GM23338 (cell line): Measurements from ENCODE around the gene TTC21B. TPM values are rescaled to one million over a fixed set of nuclear protein-coding genes. Genes with fewer than 3 reads are reported as not detected.

Source experiments
- ATAC-seq: fragments of 200-7000 bp; cut with Tn5 transposase; 3 replicates; pipeline ENCODE4 v1.9.1; 2020
- DNase-seq: peaks from one replicate; pipeline ENCODE4 v3.0.0-alpha.2; 2015; ENCODE audit warnings: low spot score
- H2AFZ ChIP-seq: fragments of 200-600 bp; sonication (generic); 2 replicates; pipeline ENCODE4 v1.8.0; 2016; ENCODE audit warnings: antibody characterized with exemption, mild to moderate bottlenecking, moderate library complexity
- H3F3A ChIP-seq: fragments of 200-600 bp; sonication (generic); replicated peaks from 2 replicates; pipeline ENCODE4 v1.8.0; 2017; ENCODE audit warnings: antibody characterized with exemption, mixed run types, low read depth
- H3K27ac ChIP-seq: fragments of 200-600 bp; sonication (generic); 2 replicates; pipeline ENCODE4 v1.6.1; 2016; ENCODE audit warnings: low read depth
- H3K27me3 ChIP-seq: fragments of 200-600 bp; sonication (generic); 2 replicates; pipeline ENCODE4 v1.8.0; 2016; ENCODE audit warnings: mild to moderate bottlenecking, mixed run types, moderate library complexity; ENCODE audit not compliant: insufficient read depth
- H3K36me3 ChIP-seq: fragments of 200-600 bp; sonication (generic); 2 replicates; pipeline ENCODE4 v1.8.0; 2016; ENCODE audit warnings: mild to moderate bottlenecking; ENCODE audit not compliant: insufficient read depth
- H3K4me1 ChIP-seq: fragments of 200-600 bp; sonication (generic); 2 replicates; pipeline ENCODE4 v1.8.0; 2016; ENCODE audit warnings: mild to moderate bottlenecking, moderate library complexity; ENCODE audit not compliant: insufficient read depth
- H3K4me2 ChIP-seq: fragments of 200-600 bp; sonication (generic); 2 replicates; pipeline ENCODE4 v1.7.1; 2017; ENCODE audit warnings: mixed run types
- H3K4me3 ChIP-seq: fragments of 200-600 bp; sonication (generic); 2 replicates; pipeline ENCODE4 v1.6.1; 2016; ENCODE audit warnings: mixed run types
- H3K79me2 ChIP-seq: fragments of 200-600 bp; sonication (generic); replicated peaks from 2 replicates; pipeline ENCODE4 v1.8.0; 2017; ENCODE audit warnings: mild to moderate bottlenecking; ENCODE audit not compliant: insufficient read depth
- H3K9me2 ChIP-seq: fragments of 200-600 bp; sonication (generic); 2 replicates; pipeline ENCODE4 v1.8.0; 2017; ENCODE audit not compliant: insufficient read depth
- H4K20me1 ChIP-seq: fragments of 200-600 bp; sonication (generic); replicated peaks from 2 replicates; pipeline ENCODE4 v1.8.0; 2017; ENCODE audit warnings: mild to moderate bottlenecking; ENCODE audit not compliant: insufficient read depth
- H3K27ac Mint-ChIP-seq: 2 replicates; pipeline ENCODE4 v1.8.0; 2020; ENCODE audit warnings: inconsistent platforms, mild to moderate bottlenecking, moderate library complexity, mixed read lengths
- H3K27me3 Mint-ChIP-seq: 3 replicates; pipeline ENCODE4 v1.8.0; 2022; ENCODE audit warnings: low read depth, mild to moderate bottlenecking, moderate library complexity, mixed read lengths, inconsistent platforms; ENCODE audit not compliant: insufficient read depth, poor library complexity
- H3K36me3 Mint-ChIP-seq: 3 replicates; pipeline ENCODE4 v1.8.0; 2021; ENCODE audit warnings: low read depth, mild to moderate bottlenecking, inconsistent platforms, moderate library complexity, mixed read lengths
- H3K4me1 Mint-ChIP-seq: 3 replicates; pipeline ENCODE4 v1.8.0; 2020; ENCODE audit warnings: mild to moderate bottlenecking, inconsistent platforms, mixed read lengths
- H3K4me3 Mint-ChIP-seq: 3 replicates; pipeline ENCODE4 v1.8.0; 2021; ENCODE audit warnings: moderate library complexity, mild to moderate bottlenecking, inconsistent platforms, mixed read lengths
- H3K9me3 Mint-ChIP-seq: 3 replicates; pipeline ENCODE4 v1.8.0; 2020; ENCODE audit warnings: moderate library complexity, mild to moderate bottlenecking, inconsistent platforms, mixed read lengths
- CREB1 ChIP-seq: fragments of 250-450 bp; sonication (Bioruptor Pico); IDR thresholded peaks from 2 replicates; pipeline ENCODE4 v1.5.0; 2020; ENCODE audit warnings: low read depth, mild to moderate bottlenecking, moderate library complexity
- EZH2 ChIP-seq: fragments of 200-600 bp; sonication (generic); IDR thresholded peaks from one replicate; pipeline ENCODE4 v1.8.0; 2017; ENCODE audit warnings: antibody characterized with exemption, mild to moderate bottlenecking, low read depth; ENCODE audit not compliant: unreplicated experiment
- EZH2phosphoT487 ChIP-seq: fragments of 200-600 bp; sonication (generic); IDR thresholded peaks from one replicate; pipeline ENCODE4 v1.8.1; 2018; ENCODE audit warnings: antibody characterized with exemption; ENCODE audit not compliant: unreplicated experiment
- JUNB ChIP-seq: IDR thresholded peaks from one replicate; pipeline ENCODE4 v1.6.1; 2016; ENCODE audit warnings: antibody characterized with exemption; ENCODE audit not compliant: unreplicated experiment
- NANOG ChIP-seq: IDR thresholded peaks from 2 replicates; pipeline ENCODE4 v1.6.1; 2016; ENCODE audit warnings: antibody characterized with exemption, borderline replicate concordance
- POLR2AphosphoS5 ChIP-seq: IDR thresholded peaks from 2 replicates; pipeline ENCODE4 v1.6.1; 2016; ENCODE audit warnings: antibody characterized with exemption, low read depth
- STAT1 ChIP-seq: IDR thresholded peaks from one replicate; pipeline ENCODE4 v1.6.1; 2016; ENCODE audit warnings: antibody characterized with exemption; ENCODE audit not compliant: unreplicated experiment
- ZNF114 ChIP-seq: fragments of 250-450 bp; sonication (Bioruptor Pico); IDR thresholded peaks from 2 replicates; pipeline ENCODE4 v1.5.0; 2020; ENCODE audit warnings: mild to moderate bottlenecking, moderate library complexity
- ZNF331 ChIP-seq: fragments of 250-450 bp; sonication (Bioruptor Pico); IDR thresholded peaks from 2 replicates; pipeline ENCODE4 v1.5.0; 2020; ENCODE audit warnings: low read depth, mild to moderate bottlenecking, moderate library complexity
- polyA plus RNA-seq: library from polyadenylated mRNA; unstranded; fragments of >200 nt; fragmentation: Nextera tagmentation; extraction: Ambion mirVana; gene quantifications from 2 replicates; pipeline ENCODE4 v1.2.1, GENCODE V29; 2016
- total RNA-seq: library from RNA; depleted of rRNA; stranded (reverse); fragments of >200 nt; shearing (Covaris generic); gene quantifications from 2 replicates; pipeline ENCODE4 v1.2.3, GENCODE V29; 2014
- TF ChIP-seq, protein P1 (sequence below): IDR thresholded peaks from one replicate; pipeline ENCODE4 v1.6.1; 2018; ENCODE audit warnings: antibody characterized with exemption; ENCODE audit not compliant: unreplicated experiment
- TF ChIP-seq, protein P2 (sequence below): IDR thresholded peaks from 2 replicates; pipeline ENCODE4 v1.6.1; 2016; ENCODE audit warnings: antibody characterized with exemption
- TF ChIP-seq, protein P3 (sequence below): fragments of 250-450 bp; sonication (Bioruptor Pico); IDR thresholded peaks from 2 replicates; pipeline ENCODE4 v1.5.0; 2020; ENCODE audit warnings: mild to moderate bottlenecking, moderate library complexity
- TF ChIP-seq, protein P4 (sequence below), 2 experiments: fragments of 200-600 bp in 1 of 2; sonication (generic) in 1 of 2; conservative IDR thresholded peaks; 2 replicates each; pipeline versions ENCODE4 v1.5.1 to v1.6.1; 2016 to 2017; ENCODE audit warnings: antibody characterized with exemption in 2 of 2, low read depth in 2 of 2, mild to moderate bottlenecking in 2 of 2, moderate library complexity in 1 of 2

Gene TTC21B
- total and polyA plus RNA-seq, 2 experiments from 2014 or later = 10.1 to 32.8 TPM

DNA sequence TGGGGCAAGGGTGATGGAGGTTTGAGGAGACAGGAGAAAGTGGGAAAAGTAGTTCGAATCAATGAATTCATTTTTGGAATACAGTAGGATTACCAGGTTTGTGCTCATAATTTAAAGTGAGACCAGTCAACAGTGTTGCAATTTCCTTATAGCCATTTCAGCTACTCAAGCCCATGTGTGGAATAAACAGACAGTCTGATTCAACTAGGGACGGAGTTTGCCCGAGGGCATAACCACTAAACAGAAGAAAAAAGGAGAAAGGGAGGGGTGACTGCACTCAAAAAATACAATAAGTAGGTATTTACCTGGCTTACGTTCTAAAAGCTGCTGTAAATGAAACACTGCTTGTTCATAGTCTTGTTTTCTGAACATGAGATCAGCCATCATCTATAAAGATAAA lies 55.2 kb downstream of the TTC21B start:
- H3K4me3 Mint-ChIP-seq = no peak overlapping the region
- no peaks in the 10 kb centered on the region for H3K27me3 ChIP-seq

More for the DNA sequence above, 55.2 kb downstream of the TTC21B start:
- peaks cover 20% of the 10 kb centered on the region for H3K36me3 Mint-ChIP-seq
- no peak overlapping the region for H3K4me2 ChIP-seq
- H2AFZ ChIP-seq = no peak overlapping the region
- H3K27me3 Mint-ChIP-seq = no peaks in the 10 kb centered on the region
- H3K9me2 ChIP-seq = no peaks in the 10 kb centered on the region
- DNase-seq = no peak
- ATAC-seq = no peak
- H3K36me3 ChIP-seq = peaks cover 23% of the 10 kb centered on the region
- H3K4me1 Mint-ChIP-seq = no peaks in the 10 kb centered on the region
- no peaks in the 10 kb centered on the region for H3K9me3 Mint-ChIP-seq
- H3K4me1 ChIP-seq = no peaks in the 10 kb centered on the region
- no peaks in the 10 kb centered on the region for H3K79me2 ChIP-seq
- H3F3A ChIP-seq = no peaks in the 10 kb centered on the region
- H3K27ac ChIP-seq = no peak overlapping the region
- no peak overlapping the region for H3K4me3 ChIP-seq
- H3K27ac Mint-ChIP-seq = no peak overlapping the region
- TF ChIP-seq STAT1 (no peak), NANOG (no peak), EZH2 (no peak), POLR2AphosphoS5 (no peak), ZNF331 (CRISPR knock-in tag) (no peak), CREB1 (CRISPR knock-in tag) (no peak), JUNB (no peak), ZNF114 (CRISPR knock-in tag) (no peak), EZH2phosphoT487 (no peak)
- TF ChIP-seq, protein P1, sequence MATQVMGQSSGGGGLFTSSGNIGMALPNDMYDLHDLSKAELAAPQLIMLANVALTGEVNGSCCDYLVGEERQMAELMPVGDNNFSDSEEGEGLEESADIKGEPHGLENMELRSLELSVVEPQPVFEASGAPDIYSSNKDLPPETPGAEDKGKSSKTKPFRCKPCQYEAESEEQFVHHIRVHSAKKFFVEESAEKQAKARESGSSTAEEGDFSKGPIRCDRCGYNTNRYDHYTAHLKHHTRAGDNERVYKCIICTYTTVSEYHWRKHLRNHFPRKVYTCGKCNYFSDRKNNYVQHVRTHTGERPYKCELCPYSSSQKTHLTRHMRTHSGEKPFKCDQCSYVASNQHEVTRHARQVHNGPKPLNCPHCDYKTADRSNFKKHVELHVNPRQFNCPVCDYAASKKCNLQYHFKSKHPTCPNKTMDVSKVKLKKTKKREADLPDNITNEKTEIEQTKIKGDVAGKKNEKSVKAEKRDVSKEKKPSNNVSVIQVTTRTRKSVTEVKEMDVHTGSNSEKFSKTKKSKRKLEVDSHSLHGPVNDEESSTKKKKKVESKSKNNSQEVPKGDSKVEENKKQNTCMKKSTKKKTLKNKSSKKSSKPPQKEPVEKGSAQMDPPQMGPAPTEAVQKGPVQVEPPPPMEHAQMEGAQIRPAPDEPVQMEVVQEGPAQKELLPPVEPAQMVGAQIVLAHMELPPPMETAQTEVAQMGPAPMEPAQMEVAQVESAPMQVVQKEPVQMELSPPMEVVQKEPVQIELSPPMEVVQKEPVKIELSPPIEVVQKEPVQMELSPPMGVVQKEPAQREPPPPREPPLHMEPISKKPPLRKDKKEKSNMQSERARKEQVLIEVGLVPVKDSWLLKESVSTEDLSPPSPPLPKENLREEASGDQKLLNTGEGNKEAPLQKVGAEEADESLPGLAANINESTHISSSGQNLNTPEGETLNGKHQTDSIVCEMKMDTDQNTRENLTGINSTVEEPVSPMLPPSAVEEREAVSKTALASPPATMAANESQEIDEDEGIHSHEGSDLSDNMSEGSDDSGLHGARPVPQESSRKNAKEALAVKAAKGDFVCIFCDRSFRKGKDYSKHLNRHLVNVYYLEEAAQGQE = no peak
- TF ChIP-seq, protein P2, sequence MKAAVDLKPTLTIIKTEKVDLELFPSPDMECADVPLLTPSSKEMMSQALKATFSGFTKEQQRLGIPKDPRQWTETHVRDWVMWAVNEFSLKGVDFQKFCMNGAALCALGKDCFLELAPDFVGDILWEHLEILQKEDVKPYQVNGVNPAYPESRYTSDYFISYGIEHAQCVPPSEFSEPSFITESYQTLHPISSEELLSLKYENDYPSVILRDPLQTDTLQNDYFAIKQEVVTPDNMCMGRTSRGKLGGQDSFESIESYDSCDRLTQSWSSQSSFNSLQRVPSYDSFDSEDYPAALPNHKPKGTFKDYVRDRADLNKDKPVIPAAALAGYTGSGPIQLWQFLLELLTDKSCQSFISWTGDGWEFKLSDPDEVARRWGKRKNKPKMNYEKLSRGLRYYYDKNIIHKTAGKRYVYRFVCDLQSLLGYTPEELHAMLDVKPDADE = no peak
- TF ChIP-seq, protein P3, sequence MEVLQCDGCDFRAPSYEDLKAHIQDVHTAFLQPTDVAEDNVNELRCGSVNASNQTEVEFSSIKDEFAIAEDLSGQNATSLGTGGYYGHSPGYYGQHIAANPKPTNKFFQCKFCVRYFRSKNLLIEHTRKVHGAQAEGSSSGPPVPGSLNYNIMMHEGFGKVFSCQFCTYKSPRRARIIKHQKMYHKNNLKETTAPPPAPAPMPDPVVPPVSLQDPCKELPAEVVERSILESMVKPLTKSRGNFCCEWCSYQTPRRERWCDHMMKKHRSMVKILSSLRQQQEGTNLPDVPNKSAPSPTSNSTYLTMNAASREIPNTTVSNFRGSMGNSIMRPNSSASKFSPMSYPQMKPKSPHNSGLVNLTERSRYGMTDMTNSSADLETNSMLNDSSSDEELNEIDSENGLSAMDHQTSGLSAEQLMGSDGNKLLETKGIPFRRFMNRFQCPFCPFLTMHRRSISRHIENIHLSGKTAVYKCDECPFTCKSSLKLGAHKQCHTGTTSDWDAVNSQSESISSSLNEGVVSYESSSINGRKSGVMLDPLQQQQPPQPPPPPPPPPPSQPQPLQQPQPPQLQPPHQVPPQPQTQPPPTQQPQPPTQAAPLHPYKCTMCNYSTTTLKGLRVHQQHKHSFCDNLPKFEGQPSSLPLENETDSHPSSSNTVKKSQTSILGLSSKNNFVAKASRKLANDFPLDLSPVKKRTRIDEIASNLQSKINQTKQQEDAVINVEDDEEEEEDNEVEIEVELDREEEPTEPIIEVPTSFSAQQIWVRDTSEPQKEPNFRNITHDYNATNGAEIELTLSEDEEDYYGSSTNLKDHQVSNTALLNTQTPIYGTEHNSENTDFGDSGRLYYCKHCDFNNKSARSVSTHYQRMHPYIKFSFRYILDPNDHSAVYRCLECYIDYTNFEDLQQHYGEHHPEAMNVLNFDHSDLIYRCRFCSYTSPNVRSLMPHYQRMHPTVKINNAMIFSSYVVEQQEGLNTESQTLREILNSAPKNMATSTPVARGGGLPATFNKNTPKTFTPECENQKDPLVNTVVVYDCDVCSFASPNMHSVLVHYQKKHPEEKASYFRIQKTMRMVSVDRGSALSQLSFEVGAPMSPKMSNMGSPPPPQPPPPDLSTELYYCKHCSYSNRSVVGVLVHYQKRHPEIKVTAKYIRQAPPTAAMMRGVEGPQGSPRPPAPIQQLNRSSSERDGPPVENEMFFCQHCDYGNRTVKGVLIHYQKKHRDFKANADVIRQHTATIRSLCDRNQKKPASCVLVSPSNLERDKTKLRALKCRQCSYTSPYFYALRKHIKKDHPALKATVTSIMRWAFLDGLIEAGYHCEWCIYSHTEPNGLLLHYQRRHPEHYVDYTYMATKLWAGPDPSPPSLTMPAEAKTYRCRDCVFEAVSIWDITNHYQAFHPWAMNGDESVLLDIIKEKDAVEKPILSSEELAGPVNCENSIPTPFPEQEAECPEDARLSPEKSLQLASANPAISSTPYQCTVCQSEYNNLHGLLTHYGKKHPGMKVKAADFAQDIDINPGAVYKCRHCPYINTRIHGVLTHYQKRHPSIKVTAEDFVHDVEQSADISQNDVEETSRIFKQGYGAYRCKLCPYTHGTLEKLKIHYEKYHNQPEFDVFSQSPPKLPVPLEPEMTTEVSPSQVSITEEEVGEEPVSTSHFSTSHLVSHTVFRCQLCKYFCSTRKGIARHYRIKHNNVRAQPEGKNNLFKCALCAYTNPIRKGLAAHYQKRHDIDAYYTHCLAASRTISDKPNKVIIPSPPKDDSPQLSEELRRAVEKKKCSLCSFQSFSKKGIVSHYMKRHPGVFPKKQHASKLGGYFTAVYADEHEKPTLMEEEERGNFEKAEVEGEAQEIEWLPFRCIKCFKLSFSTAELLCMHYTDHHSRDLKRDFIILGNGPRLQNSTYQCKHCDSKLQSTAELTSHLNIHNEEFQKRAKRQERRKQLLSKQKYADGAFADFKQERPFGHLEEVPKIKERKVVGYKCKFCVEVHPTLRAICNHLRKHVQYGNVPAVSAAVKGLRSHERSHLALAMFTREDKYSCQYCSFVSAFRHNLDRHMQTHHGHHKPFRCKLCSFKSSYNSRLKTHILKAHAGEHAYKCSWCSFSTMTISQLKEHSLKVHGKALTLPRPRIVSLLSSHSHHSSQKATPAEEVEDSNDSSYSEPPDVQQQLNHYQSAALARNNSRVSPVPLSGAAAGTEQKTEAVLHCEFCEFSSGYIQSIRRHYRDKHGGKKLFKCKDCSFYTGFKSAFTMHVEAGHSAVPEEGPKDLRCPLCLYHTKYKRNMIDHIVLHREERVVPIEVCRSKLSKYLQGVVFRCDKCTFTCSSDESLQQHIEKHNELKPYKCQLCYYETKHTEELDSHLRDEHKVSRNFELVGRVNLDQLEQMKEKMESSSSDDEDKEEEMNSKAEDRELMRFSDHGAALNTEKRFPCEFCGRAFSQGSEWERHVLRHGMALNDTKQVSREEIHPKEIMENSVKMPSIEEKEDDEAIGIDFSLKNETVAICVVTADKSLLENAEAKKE (CRISPR knock-in tag) = no peak
- TF ChIP-seq, protein P4, sequence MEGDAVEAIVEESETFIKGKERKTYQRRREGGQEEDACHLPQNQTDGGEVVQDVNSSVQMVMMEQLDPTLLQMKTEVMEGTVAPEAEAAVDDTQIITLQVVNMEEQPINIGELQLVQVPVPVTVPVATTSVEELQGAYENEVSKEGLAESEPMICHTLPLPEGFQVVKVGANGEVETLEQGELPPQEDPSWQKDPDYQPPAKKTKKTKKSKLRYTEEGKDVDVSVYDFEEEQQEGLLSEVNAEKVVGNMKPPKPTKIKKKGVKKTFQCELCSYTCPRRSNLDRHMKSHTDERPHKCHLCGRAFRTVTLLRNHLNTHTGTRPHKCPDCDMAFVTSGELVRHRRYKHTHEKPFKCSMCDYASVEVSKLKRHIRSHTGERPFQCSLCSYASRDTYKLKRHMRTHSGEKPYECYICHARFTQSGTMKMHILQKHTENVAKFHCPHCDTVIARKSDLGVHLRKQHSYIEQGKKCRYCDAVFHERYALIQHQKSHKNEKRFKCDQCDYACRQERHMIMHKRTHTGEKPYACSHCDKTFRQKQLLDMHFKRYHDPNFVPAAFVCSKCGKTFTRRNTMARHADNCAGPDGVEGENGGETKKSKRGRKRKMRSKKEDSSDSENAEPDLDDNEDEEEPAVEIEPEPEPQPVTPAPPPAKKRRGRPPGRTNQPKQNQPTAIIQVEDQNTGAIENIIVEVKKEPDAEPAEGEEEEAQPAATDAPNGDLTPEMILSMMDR (conservative IDR thresholded peaks at IDR 0.05; ENCODE audit: low read depth in 2 of 2) = no peak
- H4K20me1 ChIP-seq = no peaks in the 10 kb centered on the region
